Testis (tissue), 2 donors: Measurements from ENCODE around the gene PTPRT.

Experiments used
- POLR2A ChIP-seq: fragments of 450-650 bp; IDR thresholded peaks from one replicate; pipeline ENCODE4 v1.6.1; 2017; ENCODE audit warnings: antibody characterized with exemption, mild to moderate bottlenecking, moderate library complexity
- TF ChIP-seq, protein P1 (sequence below), 3 experiments: fragments of 450-650 bp in 2 of 3; fragments of 200-600 bp in 1 of 3; sonication (generic) in 1 of 3; IDR thresholded peaks; one replicate each; pipeline ENCODE4 v1.5.1; 2016 to 2019; ENCODE audit warnings: antibody characterized with exemption in 3 of 3, mild to moderate bottlenecking in 2 of 3, moderate library complexity in 1 of 3

DNA sequence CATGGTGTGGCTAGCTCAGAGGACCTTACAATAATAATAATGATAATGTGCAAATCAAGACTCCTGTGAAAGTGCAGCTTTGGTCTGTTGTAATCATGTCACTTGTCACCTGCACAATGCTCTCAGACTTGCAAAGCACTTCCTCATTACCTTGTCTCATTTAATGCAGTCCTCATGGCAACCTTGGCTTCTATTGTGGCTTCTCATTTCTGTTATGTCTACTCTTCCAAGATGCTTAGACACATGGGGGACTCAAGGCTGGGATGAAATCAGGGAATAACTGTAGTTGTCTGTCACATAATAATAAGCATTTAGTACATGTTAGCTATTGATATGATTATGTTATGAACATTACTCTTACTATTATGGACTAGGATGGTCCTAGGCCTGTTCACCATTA lies 484.2 kb downstream of the PTPRT start:
- TF ChIP-seq, protein P1, sequence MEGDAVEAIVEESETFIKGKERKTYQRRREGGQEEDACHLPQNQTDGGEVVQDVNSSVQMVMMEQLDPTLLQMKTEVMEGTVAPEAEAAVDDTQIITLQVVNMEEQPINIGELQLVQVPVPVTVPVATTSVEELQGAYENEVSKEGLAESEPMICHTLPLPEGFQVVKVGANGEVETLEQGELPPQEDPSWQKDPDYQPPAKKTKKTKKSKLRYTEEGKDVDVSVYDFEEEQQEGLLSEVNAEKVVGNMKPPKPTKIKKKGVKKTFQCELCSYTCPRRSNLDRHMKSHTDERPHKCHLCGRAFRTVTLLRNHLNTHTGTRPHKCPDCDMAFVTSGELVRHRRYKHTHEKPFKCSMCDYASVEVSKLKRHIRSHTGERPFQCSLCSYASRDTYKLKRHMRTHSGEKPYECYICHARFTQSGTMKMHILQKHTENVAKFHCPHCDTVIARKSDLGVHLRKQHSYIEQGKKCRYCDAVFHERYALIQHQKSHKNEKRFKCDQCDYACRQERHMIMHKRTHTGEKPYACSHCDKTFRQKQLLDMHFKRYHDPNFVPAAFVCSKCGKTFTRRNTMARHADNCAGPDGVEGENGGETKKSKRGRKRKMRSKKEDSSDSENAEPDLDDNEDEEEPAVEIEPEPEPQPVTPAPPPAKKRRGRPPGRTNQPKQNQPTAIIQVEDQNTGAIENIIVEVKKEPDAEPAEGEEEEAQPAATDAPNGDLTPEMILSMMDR (IDR thresholded peaks at IDR 0.05), result no peak
- no peak for TF ChIP-seq POLR2A
